Measurements from ENCODE around the gene GPC2. TPM values are rescaled to one million over a fixed set of nuclear protein-coding genes. Genes with fewer than 3 reads are reported as not detected.
"Not testable (repeated sequence)": the region's sequence is repeated elsewhere in the genome, so short reads cannot be mapped to it uniquely, and the experiment has no call there.

The GPC2 gene
- total RNA-seq, 1 donor from 2014 or later, result 1.3 TPM

GRCh38 chr7:100221231-100221718 is 44.1 kb upstream of the GPC2 start:
- DNase-seq (ENCODE audit: low read depth), result no peak
- no peak for FAIRE-seq
- Histone ChIP-seq H3K36me3 (ENCODE audit: control insufficient read depth, insufficient read depth, low read length) (no peaks in the 10 kb centered on the region), H3K27me3 (ENCODE audit: control insufficient read depth, insufficient read depth, low read length) (no peaks in the 10 kb centered on the region), H3K4me3 (ENCODE audit: low read depth, low read length) (no peak overlapping the region)
- no peak for TF ChIP-seq CTCF (IDR thresholded peaks at IDR 0.05; ENCODE audit: insufficient read depth, low read length, severe bottlenecking)

- no peak for FAIRE-seq
- no peak for TF ChIP-seq CTCF (IDR thresholded peaks at IDR 0.05; ENCODE audit: insufficient read depth, low read length, severe bottlenecking)
- DNase-seq (ENCODE audit: low read depth), result no peak
- Histone ChIP-seq H3K4me3 (ENCODE audit: low read depth, low read length) (no peak overlapping the region), H3K27me3 (ENCODE audit: control insufficient read depth, insufficient read depth, low read length) (no peaks in the 10 kb centered on the region), H3K36me3 (ENCODE audit: control insufficient read depth, insufficient read depth, low read length) (no peaks in the 10 kb centered on the region)
Measured at GRCh38 chr7:100220586-100221230, 43.5 kb upstream of the GPC2 start.

DNA sequence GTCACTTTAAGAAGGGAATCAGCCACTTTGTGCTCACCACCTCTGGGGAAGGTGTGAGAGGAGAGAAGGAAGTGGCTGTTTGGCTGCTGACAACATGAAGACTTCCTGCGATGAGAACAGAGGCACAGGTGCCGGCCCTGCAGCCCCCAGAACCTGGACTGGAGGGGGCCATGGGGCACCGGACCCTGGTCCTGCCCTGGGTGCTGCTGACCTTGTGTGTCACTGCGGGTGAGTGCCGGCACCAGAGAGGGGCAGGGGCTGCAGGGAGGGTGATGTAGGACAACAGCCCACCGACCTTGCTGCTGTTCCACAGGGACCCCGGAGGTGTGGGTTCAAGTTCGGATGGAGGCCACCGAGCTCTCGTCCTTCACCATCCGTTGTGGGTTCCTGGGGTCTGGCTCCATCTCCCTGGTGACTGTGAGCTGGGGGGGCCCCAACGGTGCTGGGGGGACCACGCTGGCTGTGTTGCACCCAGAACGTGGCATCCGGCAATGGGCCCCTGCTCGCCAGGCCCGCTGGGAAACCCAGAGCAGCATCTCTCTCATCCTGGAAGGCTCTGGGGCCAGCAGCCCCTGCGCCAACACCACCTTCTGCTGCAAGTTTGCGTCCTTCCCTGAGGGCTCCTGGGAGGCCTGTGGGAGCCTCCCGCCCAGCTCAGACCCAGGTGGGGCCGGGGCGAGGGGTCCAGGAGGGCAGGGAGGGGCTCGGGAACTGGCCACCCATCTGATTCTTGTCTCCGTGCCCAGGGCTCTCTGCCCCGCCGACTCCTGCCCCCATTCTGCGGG is 42.8 kb upstream of the GPC2 start, which contains the start of gene PVRIG:
Gene PVRIG (plus strand): TSS at position 149 of the 785 bp plus-strand sequence. CDS start 22 bp downstream, at position 171.
- DNase-seq (ENCODE audit: low read depth); FAIRE-seq; H3K27me3 ChIP-seq (ENCODE audit: control insufficient read depth, insufficient read depth, low read length); H3K36me3 ChIP-seq (ENCODE audit: control insufficient read depth, insufficient read depth, low read length); H3K4me3 ChIP-seq (ENCODE audit: low read depth, low read length): not testable (repeated sequence)

DNA sequence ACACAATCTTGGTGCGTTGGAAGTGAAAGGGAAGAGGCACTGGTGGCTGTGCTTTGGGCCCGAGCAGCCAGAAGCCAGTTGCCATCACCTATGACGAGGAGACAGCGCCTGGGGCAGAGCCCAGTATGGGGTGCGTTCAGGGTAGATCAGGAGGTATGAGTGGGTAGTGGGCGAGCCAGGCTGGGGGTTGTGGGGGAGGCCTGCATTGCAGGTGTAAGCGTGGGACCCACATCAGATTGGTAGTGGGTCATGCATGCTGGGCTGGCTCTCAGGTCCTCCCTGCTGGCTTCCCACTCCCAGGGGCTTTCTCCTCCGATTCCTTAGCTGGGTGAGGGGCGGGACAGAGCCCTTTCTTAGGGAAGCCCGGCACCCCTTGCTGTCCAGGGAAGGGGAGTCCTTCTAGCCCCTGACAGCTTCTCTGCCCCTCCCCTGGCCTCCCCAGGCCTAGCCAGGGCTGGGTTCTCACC is 42.1 kb upstream of the GPC2 start:
- Histone ChIP-seq H3K36me3 (ENCODE audit: control insufficient read depth, insufficient read depth, low read length) (no peaks in the 10 kb centered on the region), H3K27me3 (ENCODE audit: control insufficient read depth, insufficient read depth, low read length) (no peaks in the 10 kb centered on the region), H3K4me3 (ENCODE audit: low read depth, low read length) (no peak overlapping the region)
- DNase-seq (ENCODE audit: low read depth), result no peak
- FAIRE-seq, result no peak
- TF ChIP-seq CTCF (IDR thresholded peaks at IDR 0.05; ENCODE audit: insufficient read depth, low read length, severe bottlenecking), result no peak

DNA sequence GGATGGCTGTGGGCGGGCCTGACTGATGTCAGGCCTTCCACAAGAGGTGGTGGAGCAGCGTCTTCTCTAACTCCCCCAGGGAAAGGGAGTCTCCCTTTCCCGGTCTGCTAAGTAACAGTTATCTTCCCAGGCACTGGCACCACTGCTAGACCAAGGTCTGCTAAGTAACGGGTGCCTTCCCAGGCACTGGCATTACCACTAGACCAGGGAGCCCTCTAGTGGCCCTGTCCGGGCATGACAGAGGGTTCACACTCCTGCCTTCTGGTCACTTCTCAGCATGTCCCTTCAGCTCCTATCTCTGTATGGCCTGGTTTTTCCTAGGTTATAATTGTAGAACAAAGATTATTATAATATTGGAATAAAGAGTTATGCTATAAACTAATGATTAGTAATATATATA is 40.8 kb upstream of the GPC2 start:
- peak; percentile 44 for DNase-seq (ENCODE audit: low read depth)
- H3K27me3 ChIP-seq (ENCODE audit: control insufficient read depth, insufficient read depth, low read length); FAIRE-seq; H3K36me3 ChIP-seq (ENCODE audit: control insufficient read depth, insufficient read depth, low read length); H3K4me3 ChIP-seq (ENCODE audit: low read depth, low read length): not testable (repeated sequence)
- TF ChIP-seq CTCF (IDR thresholded peaks at IDR 0.05; ENCODE audit: insufficient read depth, low read length, severe bottlenecking), result peak; percentile 47

GRCh38 chr7:100215895-100216294 is 38.7 kb upstream of the GPC2 start:
- H3K27me3 ChIP-seq (ENCODE audit: control insufficient read depth, insufficient read depth, low read length), result peaks cover 2% of the 10 kb centered on the region
- DNase-seq (ENCODE audit: low read depth), result no peak
- FAIRE-seq, result no peak
- no peaks in the 10 kb centered on the region for H3K36me3 ChIP-seq (ENCODE audit: control insufficient read depth, insufficient read depth, low read length)
- no peak for TF ChIP-seq CTCF (IDR thresholded peaks at IDR 0.05; ENCODE audit: insufficient read depth, low read length, severe bottlenecking)
- no peak overlapping the region for H3K4me3 ChIP-seq (ENCODE audit: low read depth, low read length)

Data from bronchial epithelial cell (primary cell).